ENCODE measurements around the gene CARD6. TPM values are rescaled to one million over a fixed set of nuclear protein-coding genes. Genes with fewer than 3 reads are reported as not detected.
"Not testable (repeated sequence)": the region's sequence is repeated elsewhere in the genome, so short reads cannot be mapped to it uniquely, and the experiment has no call there.

The CARD6 gene
- total RNA-seq, 1 donor from 2014 or later = 8.2 TPM

GRCh38 chr5:40877371-40877988 lies 36.3 kb downstream of the CARD6 start:
- DNase-seq (ENCODE audit: low spot score in 2 of 2) = no peak
- intact Hi-C loops (cut with DNase I) = loop anchor here (5.0 kb wide), 1 partner anchor 35 kb away; the partner anchor contains the start of gene CARD6
- no peak overlapping the region for H3K27ac ChIP-seq
- TF ChIP-seq CTCF (IDR thresholded peaks at IDR 0.05) = no peak
- H3K4me3 ChIP-seq = no peak overlapping the region
- H3K36me3 ChIP-seq = no peaks in the 10 kb centered on the region
- H3K27me3 ChIP-seq = no peaks in the 10 kb centered on the region
- no peaks in the 10 kb centered on the region for H3K9me3 ChIP-seq
- H3K4me1 ChIP-seq = no peaks in the 10 kb centered on the region

GRCh38 chr5:40879163-40879942 lies 38.2 kb downstream of the CARD6 start:
- no peak for DNase-seq (ENCODE audit: low spot score in 2 of 2)
- TF ChIP-seq CTCF (IDR thresholded peaks at IDR 0.05) = peak; percentile 21 to 56 (median 56)
- Histone ChIP-seq H3K27ac (no peak overlapping the region), H3K36me3 (no peaks in the 10 kb centered on the region), H3K9me3 (no peaks in the 10 kb centered on the region), H3K4me3 (no peak overlapping the region), H3K27me3 (no peaks in the 10 kb centered on the region), H3K4me1 (no peaks in the 10 kb centered on the region)
- intact Hi-C loops (cut with DNase I) = loop anchor here (1.0 to 5.0 kb wide), 2 partner anchors 37 to 124 kb away; partner anchors contain the start of genes CARD6 and TTC33

DNA sequence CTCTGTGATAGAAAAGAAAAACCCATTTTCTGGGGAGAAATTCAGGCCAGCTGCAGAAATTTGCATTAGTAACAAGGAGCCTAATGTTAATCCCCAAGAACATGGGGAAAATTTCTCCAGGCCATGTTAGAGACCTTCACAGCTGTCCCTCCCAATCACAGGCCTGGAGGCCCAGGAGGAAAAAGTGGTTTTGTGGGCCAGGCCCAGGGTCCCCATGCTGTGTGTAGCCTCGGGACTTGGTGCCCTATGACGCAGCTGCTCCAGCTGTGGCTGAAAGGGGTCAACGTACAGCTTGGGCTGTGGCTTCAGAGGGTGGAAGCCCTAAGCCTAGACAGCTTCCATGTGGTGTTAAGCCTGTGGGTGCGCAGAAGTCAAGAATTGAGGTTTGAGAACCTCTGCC lies 41.1 kb downstream of the CARD6 start:
- intact Hi-C loops (cut with DNase I) = no loop called here
- H3K27ac ChIP-seq = no peak overlapping the region
- H3K27me3 ChIP-seq = no peaks in the 10 kb centered on the region
- no peaks in the 10 kb centered on the region for H3K4me1 ChIP-seq
- DNase-seq (ENCODE audit: low spot score in 2 of 2) = no peak
- H3K36me3 ChIP-seq = no peaks in the 10 kb centered on the region
- no peak for TF ChIP-seq CTCF (IDR thresholded peaks at IDR 0.05)
- H3K4me3 ChIP-seq = no peak overlapping the region
- H3K9me3 ChIP-seq = no peaks in the 10 kb centered on the region

DNA sequence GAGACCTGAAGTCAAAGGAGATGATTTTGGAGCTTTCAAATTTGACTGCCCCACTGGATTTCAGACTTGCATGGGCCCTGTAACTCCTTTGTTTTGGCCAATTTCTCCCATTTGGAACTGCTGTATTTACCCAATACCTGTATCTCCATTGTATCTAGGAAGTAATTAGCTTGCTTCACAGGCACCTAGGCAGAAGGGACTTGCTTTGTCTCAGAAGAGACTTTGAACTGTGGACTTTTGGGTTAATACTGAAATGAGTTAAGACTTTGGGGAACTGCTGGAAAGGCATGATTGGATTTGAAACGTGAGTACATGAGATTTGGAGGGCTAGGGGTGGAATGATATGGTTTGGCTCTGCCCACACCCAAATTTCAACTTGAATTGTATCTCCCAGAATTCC lies 41.9 kb downstream of the CARD6 start:
- H3K4me3 ChIP-seq; H3K9me3 ChIP-seq; H3K27me3 ChIP-seq; intact Hi-C loops (cut with DNase I); DNase-seq (ENCODE audit: low spot score in 2 of 2); H3K27ac ChIP-seq; H3K36me3 ChIP-seq; H3K4me1 ChIP-seq: not testable (repeated sequence)

GRCh38 chr5:40895440-40896425 lies 54.6 kb downstream of the CARD6 start:
- DNase-seq (ENCODE audit: low spot score in 2 of 2); H3K4me1 ChIP-seq; H3K27ac ChIP-seq; H3K9me3 ChIP-seq; intact Hi-C loops (cut with DNase I); H3K27me3 ChIP-seq; H3K4me3 ChIP-seq; H3K36me3 ChIP-seq: not testable (repeated sequence)

GRCh38 chr5:40904205-40904993 lies 63.2 kb downstream of the CARD6 start:
- peak in 1 of 2 donors; percentile 73 for DNase-seq (ENCODE audit: low spot score in 2 of 2)
- Histone ChIP-seq H3K9me3 (no peaks in the 10 kb centered on the region), H3K27me3 (no peaks in the 10 kb centered on the region), H3K4me1 (peaks cover 0 to 8% of the 10 kb centered on the region in 2 donors), H3K36me3 (no peaks in the 10 kb centered on the region), H3K4me3 (no peak overlapping the region), H3K27ac (peak overlapping the region; percentile 18 to 41)
- intact Hi-C loops (cut with DNase I) = loop anchor here (10.0 kb wide), 1 partner anchor 370 kb away; no protein-coding TSS in a partner anchor
- peak; percentile 49 to 81 (median 75) for TF ChIP-seq CTCF (IDR thresholded peaks at IDR 0.05)
